Sigmoid colon (tissue), 3 donors: Measurements from ENCODE around the gene SORCS2.

Experiments
- CTCF ChIP-seq, 4 experiments: fragments of 450-650 bp in 3 of 4; fragments of 200-600 bp in 1 of 4; IDR thresholded peaks; one replicate each; pipeline ENCODE4 v1.5.1; 2016 to 2019; ENCODE audit warnings: antibody characterized with exemption in 4 of 4, mild to moderate bottlenecking in 3 of 4, moderate library complexity in 2 of 4
- POLR2A ChIP-seq, 2 donors: fragments of 450-650 bp; IDR thresholded peaks; one replicate each; pipeline ENCODE4 v1.6.1; 2016; ENCODE audit warnings: antibody characterized with exemption in 2 of 2, mild to moderate bottlenecking in 2 of 2, moderate library complexity in 2 of 2

DNA sequence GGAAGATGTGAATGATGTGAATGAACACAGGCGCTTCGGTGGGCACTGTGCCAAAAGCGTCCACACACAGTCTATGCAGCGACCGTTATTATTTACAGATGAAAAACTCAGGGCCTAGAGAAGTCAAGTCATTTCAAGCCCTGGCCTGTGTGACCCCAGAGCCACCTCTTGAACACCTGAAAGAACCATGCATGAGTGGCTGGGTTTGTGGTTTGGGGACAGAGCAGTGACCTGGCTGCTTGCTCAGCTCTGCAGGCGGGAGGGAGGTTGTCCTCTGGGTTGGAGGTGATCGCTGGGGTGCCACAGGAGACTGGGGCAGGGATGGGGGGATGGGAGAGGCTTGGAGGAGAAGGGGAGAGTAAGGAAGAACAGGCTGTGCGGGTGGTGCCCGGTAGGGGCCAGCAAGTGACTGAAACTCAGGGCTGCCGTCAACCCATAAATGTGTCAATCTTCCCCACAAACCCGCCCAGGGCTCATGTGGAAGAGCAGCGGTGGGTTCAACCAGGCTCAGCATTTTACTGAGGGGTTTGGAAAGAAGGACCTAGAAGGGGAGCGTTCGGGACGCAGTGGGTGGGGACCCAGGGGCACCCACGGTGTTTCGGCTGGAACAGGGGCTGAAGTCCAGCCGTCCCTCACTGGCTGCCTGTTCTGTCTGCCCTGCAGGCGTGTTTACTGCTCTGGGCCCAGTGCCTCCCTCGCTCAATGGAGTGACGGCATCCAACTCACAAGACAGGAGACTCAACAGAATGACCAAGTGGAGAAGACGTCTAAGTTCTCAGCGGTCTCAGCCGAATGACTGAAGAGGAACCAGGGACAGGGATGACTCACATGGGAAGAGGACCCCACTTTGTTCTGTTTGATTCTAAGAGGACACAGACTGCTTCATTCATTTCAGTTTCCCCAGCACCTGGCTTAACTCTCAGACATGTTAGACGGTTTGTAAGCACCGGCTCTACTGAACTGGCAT is 579.5 kb downstream of the SORCS2 start:
- TF ChIP-seq POLR2A (IDR thresholded peaks at IDR 0.05) (no peak), CTCF (IDR thresholded peaks at IDR 0.05) (no peak)
